GM12874 (cell line): ENCODE data around the gene CFAP73.

ENCODE experiments used
- CTCF ChIP-seq: IDR thresholded peaks from 2 replicates; pipeline ENCODE4 v1.5.1; 2011; ENCODE audit warnings: low read depth, mild to moderate bottlenecking, control low read depth, low read length, moderate library complexity; ENCODE audit not compliant: insufficient read depth

The CFAP73 gene

GRCh38 chr12:113158439-113159203 lies 9.1 kb downstream of the CFAP73 start:
- TF ChIP-seq CTCF: no peak

- TF ChIP-seq CTCF: no peak
Measured at GRCh38 chr12:113159937-113160336, 10.4 kb downstream of the CFAP73 start.

DNA sequence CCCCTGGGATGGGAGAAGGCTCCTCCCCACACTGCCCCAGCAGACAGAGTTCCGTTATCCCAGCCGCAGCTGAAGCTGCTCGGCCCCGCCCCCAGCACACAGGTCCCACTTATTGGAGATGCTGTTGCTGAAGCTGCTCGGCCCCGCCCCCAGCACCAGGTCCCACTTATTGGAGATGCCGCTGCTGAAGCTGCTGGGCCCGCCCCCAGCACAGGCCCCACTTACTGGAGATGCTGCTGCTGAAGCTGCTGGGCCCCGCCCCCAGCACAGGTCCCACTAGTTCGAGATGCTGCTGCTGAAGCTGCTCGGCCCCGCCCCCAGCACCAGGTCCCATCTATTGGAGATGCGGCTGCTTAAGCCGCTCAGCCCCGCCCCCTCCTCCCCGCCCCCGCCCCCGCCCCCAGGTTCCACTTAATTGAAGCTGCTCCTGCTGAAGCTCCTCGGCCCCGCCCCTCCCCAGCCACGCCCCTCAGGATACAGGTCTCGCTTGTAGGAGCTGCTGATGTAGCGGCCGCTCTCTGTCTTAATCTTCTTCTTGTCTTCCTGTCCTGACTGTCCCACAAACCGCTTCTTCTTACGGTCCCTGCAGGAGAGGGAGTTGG lies 12.0 kb downstream of the CFAP73 start:
- no peak for TF ChIP-seq CTCF

DNA sequence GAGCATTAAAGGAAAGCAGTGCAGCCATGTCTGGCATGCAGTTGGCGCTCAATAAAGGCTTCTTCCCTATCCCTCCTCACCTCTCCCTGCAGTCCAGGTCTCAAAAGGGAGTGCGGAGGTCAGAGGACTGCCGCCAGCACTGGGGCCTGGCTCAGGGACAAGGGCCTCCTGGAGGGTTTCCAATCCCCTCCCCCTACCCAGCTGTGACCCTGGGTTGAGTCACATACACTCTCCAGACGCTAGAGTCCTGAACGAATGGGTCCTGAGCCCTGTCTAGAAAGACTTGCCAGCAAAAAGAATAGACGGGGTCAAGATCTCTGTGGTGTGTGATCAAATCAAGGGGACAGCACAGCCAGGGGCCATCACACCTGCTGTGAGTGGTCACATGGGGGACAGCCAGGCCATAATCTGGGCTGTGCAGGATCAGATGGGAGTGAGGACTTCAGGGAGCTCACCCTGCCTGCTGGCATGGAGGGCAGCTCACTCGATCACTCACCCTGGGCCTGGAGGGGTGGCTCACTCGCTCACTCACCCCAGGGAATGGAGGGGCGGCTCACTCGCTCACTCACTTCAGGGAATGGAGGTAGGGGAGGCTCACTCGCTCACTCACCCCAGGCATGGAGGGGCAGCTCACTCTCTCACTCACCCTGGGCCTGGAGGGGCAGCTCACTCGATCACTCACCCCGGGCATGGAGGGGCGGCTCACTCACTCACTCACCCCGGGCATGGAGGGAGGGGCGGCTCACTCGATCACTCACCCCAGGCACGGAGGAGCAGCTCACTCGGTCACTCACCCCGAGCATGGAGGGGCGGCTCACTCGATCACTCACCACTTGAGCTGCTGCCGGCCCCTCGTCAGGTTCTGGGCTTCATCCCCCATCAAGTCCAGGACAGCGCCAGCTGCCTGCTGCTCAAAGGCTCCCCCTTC lies 12.8 kb downstream of the CFAP73 start:
- no peak for TF ChIP-seq CTCF

DNA sequence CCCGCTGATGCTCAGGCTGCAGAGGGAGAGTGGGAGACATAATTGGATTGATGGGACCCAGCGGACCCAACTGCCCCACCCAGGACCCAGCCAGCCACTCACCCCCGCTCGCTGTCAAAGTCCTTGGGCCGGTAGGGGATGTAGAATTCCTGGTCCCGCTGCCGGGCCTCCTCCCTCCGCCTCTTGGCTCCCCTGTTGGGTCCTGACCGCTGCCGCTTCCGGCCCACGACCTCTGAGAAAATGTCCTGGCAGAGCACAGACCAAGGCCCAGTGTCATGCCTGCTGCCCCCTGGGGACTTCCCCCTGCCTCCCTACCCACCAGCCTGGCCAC lies 13.5 kb downstream of the CFAP73 start:
- TF ChIP-seq CTCF: no peak

DNA sequence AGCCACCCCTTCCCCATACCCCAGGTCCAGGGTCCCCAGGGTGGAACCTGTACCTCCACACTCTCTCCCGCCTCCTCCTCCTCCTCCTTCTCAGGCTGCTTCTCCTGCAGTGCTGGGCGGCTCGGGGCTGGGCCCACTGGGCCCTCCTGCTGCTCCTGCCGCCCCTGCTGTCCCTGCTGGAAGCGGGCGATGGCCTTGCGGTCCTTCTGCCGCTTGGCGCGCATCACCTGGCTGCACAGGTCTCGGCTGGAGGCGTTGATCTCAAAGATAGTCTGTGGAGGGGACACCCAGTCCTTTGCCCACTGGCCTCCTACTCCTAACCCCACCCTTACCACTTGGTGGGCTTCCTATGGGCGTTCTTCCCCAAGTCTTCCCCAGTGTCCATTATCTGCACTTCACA lies 14.5 kb downstream of the CFAP73 start:
- no peak for TF ChIP-seq CTCF
